ENCODE results near the gene G2E3.

GRCh38 chr14:30621354-30621939, 62.5 kb downstream of the G2E3 start:
- TF ChIP-seq CTCF (IDR thresholded peaks at IDR 0.05; ENCODE audit: low read depth, low read length) (no peak), POLR2A (IDR thresholded peaks at IDR 0.05; ENCODE audit: extremely low read depth, insufficient read length) (no peak)
